Measurements from ENCODE around the gene CREBBP.

CREBBP gene

GRCh38 chr16:3879887-3880564 lies 487 bp downstream of the CREBBP start:
- DNase-seq (ENCODE audit: low read depth): no peak
- TF ChIP-seq CTCF (IDR thresholded peaks at IDR 0.05; ENCODE audit: low read depth, low read length, missing control alignments): peak; percentile 15
- peak overlapping the region; percentile 82 for H3K4me3 ChIP-seq (ENCODE audit: low read depth, low read length)

GRCh38 chr16:3879258-3879886 lies 1.1 kb downstream of the CREBBP start:
- H3K4me3 ChIP-seq (ENCODE audit: low read depth, low read length): peak overlapping the region; percentile 82
- TF ChIP-seq CTCF (IDR thresholded peaks at IDR 0.05; ENCODE audit: low read depth, low read length, missing control alignments): no peak
- DNase-seq (ENCODE audit: low read depth): no peak

- peak overlapping the region; percentile 82 for H3K4me3 ChIP-seq (ENCODE audit: low read depth, low read length)
- no peak for TF ChIP-seq CTCF (IDR thresholded peaks at IDR 0.05; ENCODE audit: low read depth, low read length, missing control alignments)
- DNase-seq (ENCODE audit: low read depth): no peak
Observed at GRCh38 chr16:3878610-3879009, 1.9 kb downstream of the CREBBP start.

DNA sequence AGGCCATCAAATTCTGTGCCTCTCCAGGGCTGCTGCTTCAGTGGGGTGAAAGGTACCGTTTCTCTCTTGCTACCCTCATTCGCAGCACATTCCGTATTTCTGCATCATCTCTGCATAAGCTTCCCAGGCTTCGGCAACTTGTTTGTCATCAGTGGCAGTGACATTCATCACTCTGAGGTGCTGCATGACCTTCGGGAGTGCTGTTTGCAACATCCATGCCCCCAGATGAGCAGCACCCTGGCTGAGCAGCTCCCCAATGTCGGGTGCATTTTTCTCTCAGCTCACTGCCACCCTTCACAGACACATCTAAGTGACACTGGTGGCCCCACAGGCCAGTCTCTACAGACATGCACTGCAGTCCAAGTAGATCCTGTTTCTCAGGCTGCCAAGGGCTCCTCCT lies 3.8 kb downstream of the CREBBP start:
- no peak for DNase-seq (ENCODE audit: low read depth)
- H3K4me3 ChIP-seq (ENCODE audit: low read depth, low read length): no peak overlapping the region
- TF ChIP-seq CTCF (IDR thresholded peaks at IDR 0.05; ENCODE audit: low read depth, low read length, missing control alignments): no peak

DNA sequence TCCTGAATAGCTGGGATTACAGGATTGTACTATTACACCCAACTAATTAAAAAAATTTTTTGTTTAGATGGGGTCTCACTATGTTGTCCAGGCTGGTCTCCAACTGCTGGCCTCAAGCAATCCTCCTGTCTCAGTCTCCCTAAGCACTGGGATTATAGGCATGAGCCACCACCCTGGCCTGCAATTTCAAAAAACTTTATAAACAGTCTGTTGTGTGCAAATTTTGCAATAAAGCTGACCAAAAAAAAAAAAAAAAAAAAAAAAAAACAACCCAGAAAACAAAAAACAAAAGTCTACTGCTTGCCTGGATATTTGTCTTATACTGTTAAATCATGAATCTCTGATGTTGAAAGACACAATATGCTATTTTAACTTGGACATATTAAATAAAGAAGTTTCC lies 4.4 kb downstream of the CREBBP start:
- no peak overlapping the region for H3K4me3 ChIP-seq (ENCODE audit: low read depth, low read length)
- no peak for TF ChIP-seq CTCF (IDR thresholded peaks at IDR 0.05; ENCODE audit: low read depth, low read length, missing control alignments)
- no peak for DNase-seq (ENCODE audit: low read depth)

GRCh38 chr16:3874794-3875692 lies 5.5 kb downstream of the CREBBP start:
- no peak overlapping the region for H3K4me3 ChIP-seq (ENCODE audit: low read depth, low read length)
- DNase-seq (ENCODE audit: low read depth): no peak
- TF ChIP-seq CTCF (IDR thresholded peaks at IDR 0.05; ENCODE audit: low read depth, low read length, missing control alignments): no peak
